ENCODE measurements around the gene FBXO42.
"Not testable (repeated sequence)": the region's sequence is repeated elsewhere in the genome, so short reads cannot be mapped to it uniquely, and the experiment has no call there.

The FBXO42 gene

DNA sequence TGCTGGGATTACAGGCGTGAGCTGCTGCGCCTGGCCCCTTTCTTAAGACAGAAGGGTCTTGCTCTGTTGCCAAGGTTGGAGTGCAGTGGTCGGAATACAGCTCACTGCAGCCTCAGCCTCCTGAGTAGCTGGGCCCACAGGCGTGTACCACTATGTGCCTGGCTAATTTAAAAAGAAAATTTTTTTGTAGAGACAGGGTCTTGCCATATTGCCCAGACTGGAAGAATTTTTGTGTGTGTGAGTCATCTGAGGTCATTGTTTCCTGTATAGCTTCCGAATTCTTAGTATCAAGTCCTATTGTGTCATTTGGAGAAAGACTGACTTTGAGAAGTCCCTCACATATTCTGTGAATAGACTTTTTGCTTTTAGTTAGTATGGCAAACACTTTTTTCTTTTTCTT, 19.4 kb upstream of the FBXO42 start:
- DNase-seq: no peak

DNA sequence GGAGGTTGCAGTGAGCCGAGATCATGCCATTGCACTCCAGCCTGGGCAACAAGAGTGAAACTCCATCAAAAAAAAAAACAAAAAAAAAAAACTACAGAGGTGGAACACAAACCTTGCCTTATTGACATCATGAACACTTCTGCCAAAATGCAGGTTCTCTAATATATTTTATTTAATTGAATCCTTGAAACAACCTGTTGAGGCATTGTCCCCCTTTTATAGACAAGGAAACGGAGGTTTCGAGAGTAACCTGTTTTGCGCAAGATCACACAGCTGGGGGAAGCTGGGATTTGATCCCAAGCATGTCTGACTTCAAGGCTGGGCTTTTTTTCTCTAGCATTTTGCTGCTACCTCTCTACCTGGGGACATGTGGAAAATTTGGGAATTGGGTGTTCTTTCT, 17.5 kb upstream of the FBXO42 start:
- no peak for DNase-seq

- DNase-seq: peak; percentile 16
Observed at GRCh38 chr1:16367968-16368890, 15.9 kb upstream of the FBXO42 start.

DNA sequence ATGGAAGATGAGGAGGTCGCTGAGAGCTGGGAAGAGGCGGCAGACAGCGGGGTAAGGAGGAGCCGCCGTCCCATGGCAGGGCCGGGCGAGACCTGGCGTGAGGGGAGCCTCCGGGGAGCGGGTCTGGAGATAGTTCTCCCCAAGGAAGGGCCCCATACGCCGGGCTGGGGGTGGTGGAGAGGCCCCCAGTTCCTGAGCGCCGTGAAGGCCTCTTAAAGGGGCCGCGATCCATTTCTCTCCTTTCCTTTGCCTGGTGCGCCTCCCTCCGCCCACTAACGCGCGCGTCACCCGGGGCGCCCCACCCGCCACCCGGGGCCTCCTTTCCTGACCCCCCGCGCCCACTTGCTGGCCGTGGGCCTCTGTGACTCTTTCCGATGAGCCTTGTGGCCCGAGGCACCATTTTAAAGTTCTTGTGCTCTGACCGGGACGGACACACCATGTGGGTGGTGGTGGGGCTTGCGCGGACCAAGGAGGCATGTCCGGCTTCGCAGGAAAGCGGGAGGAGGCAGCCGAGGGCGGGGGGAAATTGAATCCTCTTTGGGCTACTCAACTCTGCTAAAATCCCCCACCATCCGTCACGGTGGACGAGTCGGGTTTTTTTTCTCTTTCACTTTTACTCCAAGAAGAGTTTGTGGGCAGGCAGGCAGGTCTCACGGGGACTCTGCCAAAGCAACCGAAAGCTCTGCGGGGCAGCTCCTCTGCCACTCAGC, 15.1 kb upstream of the FBXO42 start:
- DNase-seq: peak; percentile 85

DNA sequence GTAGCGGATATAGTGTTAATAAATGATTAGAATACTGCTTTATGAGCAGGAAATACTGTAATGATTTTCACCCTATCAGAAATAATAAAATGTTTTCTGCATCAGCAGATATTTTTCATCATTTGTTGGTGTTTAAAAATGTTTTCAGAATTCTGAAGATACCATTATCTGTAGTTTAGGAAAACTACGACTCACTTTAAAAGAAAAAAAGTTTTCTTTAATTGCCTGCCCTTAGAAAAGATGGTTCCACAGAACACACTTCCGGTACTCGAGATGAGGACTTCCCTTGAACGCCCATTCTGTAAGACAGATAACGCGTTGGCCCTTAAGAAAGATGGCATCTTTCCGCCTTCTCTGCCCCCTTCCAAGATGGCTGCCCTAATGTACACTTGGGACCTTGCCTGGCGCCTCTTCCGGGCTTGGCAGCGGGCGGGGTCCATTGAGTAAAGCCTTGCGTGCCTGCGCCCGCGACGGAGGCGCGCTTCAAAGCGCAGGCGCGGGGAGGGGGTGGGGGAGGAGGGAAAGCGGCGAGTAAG, 14.5 kb upstream of the FBXO42 start, which contains the start of gene SZRD1:
SZRD1 (plus strand) TSS at position 521 of the 536 bp plus-strand sequence. CDS start 16 bp downstream, outside the sequence.
- peak; percentile 96 for DNase-seq

DNA sequence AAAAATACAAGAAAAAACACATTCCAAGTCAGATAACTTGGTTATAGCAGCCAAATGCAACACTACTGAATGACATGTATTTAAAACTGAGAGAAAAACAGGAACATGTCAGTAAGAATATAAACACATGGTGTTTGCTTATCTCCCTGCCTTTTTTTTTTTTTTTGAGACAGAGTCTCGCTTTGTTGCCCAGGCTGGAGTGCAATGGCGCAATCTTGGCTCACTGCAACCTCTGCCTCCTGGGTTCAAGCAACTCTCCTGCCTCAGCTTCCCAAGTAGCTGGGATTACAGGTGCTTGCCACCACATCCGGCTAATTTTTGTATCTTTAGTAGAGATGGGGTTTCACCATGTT, 12.8 kb upstream of the FBXO42 start:
- not testable (repeated sequence) for DNase-seq

DNA sequence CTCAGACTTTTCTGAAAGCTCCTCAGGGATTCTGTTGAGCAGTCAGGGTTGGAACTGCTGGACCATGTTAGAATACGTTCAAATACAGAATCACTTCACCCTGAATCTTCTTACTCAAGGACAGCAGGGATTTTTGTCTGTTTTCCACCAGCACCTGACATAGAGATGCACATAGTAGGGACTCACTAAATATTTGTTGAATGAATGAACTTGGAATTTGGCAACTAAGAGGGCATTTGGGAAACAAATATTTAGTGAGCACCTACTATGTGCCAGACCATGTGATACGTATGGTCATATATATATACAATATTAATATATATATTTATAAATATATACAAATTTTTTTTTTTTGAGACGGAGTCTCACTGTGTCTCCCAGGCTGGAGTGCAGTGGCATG, 4.6 kb upstream of the FBXO42 start:
- DNase-seq: no peak

GRCh38 chr1:16354619-16355018, 2.3 kb upstream of the FBXO42 start:
- DNase-seq: no peak

DNA sequence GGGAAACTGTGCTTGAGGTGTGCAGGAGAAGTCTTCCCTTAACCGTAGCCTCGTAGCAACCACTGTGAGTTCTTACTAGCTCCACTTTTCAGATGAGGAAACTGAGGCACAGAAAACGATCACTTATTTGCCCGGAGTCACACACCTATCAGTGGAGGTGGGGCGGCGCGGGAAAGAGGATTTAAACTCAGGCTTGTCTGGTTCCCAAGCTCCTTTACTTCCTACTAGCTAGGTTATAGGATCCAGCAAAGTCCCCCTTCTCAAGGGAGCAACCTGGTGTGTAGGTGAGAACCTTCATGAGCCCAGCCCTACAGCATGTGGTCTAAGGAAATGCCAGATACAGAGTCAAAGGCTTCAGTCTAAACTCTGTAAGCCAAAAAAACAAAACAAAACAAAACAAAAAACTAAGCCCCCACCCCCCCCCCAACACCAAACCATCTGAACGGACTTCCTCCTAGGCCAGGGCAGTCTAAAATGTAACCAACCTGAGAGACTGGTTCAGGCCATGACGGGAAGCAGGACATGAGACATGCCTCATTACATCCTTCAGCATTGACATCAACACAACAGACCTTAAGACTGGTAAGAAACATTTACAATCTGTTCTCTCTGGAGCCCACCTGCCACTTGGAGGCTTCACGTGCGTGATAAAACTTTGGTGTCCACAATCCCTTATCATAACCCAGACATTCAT, 709 bp upstream of the FBXO42 start:
- DNase-seq: no peak

GRCh38 chr1:16351456-16351993, 755 bp downstream of the FBXO42 start:
- peak; percentile 2 for DNase-seq

DNA sequence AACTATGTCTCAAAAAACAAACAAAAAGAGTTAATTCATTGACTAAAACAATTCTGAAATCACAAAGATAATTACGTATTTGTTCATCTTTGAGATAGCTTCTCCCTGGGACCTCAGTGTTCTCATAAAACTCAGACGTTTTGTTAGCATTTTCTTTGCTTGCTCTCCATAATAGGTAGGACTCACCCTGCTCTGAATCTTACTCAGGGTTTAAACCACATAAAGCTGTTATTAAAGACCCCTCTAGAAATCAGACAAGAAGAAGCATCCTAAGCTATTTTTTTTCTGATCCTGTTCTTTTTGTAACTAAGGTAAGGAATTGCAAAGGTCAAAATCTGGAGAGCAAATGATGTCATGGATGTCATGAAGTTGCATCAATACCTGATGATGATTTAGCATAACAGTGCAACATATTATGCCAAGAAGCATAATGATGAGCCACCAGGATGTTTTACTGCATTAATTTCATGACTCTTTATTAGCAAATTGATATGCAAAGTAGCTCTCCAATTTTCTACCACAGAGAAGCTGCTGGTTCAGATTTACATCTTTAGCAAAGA, 2.4 kb downstream of the FBXO42 start:
- DNase-seq: no peak

DNA sequence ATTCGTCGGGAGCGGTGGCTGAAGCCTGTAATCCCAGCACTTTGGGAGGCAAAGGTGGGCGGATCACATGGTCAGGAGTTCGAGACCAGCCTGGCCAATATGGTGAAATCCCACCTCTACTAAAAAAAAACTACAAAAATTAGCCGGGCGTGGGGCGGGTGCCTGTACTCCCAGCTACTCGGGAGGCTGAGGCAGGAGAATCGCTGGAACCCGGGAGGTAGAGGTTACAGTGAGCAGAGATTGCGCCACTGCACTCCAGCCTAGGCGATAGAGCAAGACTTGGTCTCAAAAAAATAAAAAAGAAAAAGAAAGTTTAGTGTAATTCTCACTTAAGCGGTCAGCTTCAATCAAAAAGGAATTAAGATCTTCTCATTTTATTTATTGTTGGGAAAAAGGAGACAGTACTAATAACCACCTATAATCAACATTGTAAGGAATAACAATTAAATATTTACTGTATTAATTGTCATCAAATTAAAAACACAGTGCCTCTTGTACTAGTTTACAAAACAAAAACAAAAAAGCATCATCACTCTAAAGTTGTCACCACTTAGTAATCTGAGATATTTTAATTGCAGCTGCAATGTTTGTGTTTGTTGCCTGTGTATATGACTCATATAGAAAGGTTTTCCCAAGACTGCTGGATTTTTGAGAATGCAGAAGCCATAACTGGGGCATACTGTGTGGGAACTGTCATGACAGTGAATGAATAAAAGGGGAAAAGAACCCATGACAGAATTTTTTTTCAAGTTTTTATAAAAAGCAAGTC, 3.7 kb downstream of the FBXO42 start:
- no peak for DNase-seq

- not testable (repeated sequence) for DNase-seq
Observed at GRCh38 chr1:16343276-16343675, 9.0 kb downstream of the FBXO42 start.

GRCh38 chr1:16342331-16343062, 9.8 kb downstream of the FBXO42 start:
- DNase-seq: no peak

- no peak for DNase-seq
Observed at GRCh38 chr1:16340673-16341072, 11.6 kb downstream of the FBXO42 start.

GRCh38 chr1:16338961-16339360, 13.3 kb downstream of the FBXO42 start:
- DNase-seq: no peak

- no peak for DNase-seq
Observed at GRCh38 chr1:16334655-16335340, 17.5 kb downstream of the FBXO42 start.

GRCh38 chr1:16326833-16327404, 25.4 kb downstream of the FBXO42 start:
- DNase-seq: no peak

GRCh38 chr1:16324456-16324890, 27.8 kb downstream of the FBXO42 start:
- no peak for DNase-seq

Measured in CD4-positive, alpha-beta T cell treated with Interleukin-6 for 4 hours (primary cell).